ENCODE data around the gene ZSCAN9.

ZSCAN9 gene

GRCh38 chr6:28266962-28267694 lies 42.1 kb downstream of the ZSCAN9 start, which contains the start of gene ZSCAN26:
Gene ZSCAN26 (plus strand): TSS chr6:28267143. CDS start chr6:28271920, 4,777 bp downstream.
- peak; percentile 88 for DNase-seq (ENCODE audit: low spot score)

- no peak for DNase-seq (ENCODE audit: low spot score)
Measured at GRCh38 chr6:28267695-28268059, 42.6 kb downstream of the ZSCAN9 start.

- no peak for DNase-seq (ENCODE audit: low spot score)
Measured at GRCh38 chr6:28269492-28269891, 44.4 kb downstream of the ZSCAN9 start.

- DNase-seq (ENCODE audit: low spot score): no peak
Measured at GRCh38 chr6:28274888-28275287, 49.8 kb downstream of the ZSCAN9 start.

- no peak for DNase-seq (ENCODE audit: low spot score)
Measured at GRCh38 chr6:28277746-28278145, 52.7 kb downstream of the ZSCAN9 start.

- DNase-seq (ENCODE audit: low spot score): no peak
Measured at GRCh38 chr6:28280595-28281287, 55.7 kb downstream of the ZSCAN9 start.

GRCh38 chr6:28281288-28282064 lies 56.4 kb downstream of the ZSCAN9 start, which contains the start of gene PGBD1:
Gene PGBD1 (plus strand): TSS chr6:28281572. CDS start chr6:28283814, 2,242 bp downstream.
- DNase-seq (ENCODE audit: low spot score): peak; percentile 33

- DNase-seq (ENCODE audit: low spot score): no peak
Measured at GRCh38 chr6:28282926-28283325, 57.9 kb downstream of the ZSCAN9 start.
